ENCODE results near the gene SLC9A9.

SLC9A9 gene

GRCh38 chr3:143424874-143425273 lies 423.4 kb downstream of the SLC9A9 start:
- Histone ChIP-seq H3K9me3 (replicated peaks; ENCODE audit: insufficient read depth, low read length) (no peaks in the 10 kb centered on the region), H3K79me2 (ENCODE audit: low read length) (no peaks in the 10 kb centered on the region), H3K27ac (ENCODE audit: low read length) (no peak overlapping the region), H3K36me3 (replicated peaks; ENCODE audit: insufficient read depth, low read length) (no peaks in the 10 kb centered on the region), H3K4me2 (ENCODE audit: low read depth, low read length) (no peak overlapping the region), H4K20me1 (ENCODE audit: insufficient read depth, low read length) (no peaks in the 10 kb centered on the region), H3K4me1 (ENCODE audit: low read length) (peaks cover 10% of the 10 kb centered on the region), H3K27me3 (replicated peaks; ENCODE audit: insufficient read depth, low read length) (no peaks in the 10 kb centered on the region), H3F3A (ENCODE audit: insufficient read depth, low read length) (no peaks in the 10 kb centered on the region), H3K4me3 (ENCODE audit: low read length) (no peak overlapping the region), H3K9me2 (replicated peaks; ENCODE audit: insufficient read depth, low read length) (no peaks in the 10 kb centered on the region), H2AFZ (ENCODE audit: low read length) (no peak overlapping the region), H3K9ac (ENCODE audit: low read length) (no peak overlapping the region)
- no peak for DNase-seq
- TF ChIP-seq EZH2 (optimal IDR thresholded peaks at IDR 0.05; ENCODE audit: low read depth, low read length) (no peak), CTCF (IDR thresholded peaks at IDR 0.05; ENCODE audit: low read length) (no peak), EZH2phosphoT487 (IDR thresholded peaks at IDR 0.05; ENCODE audit: low read length) (no peak)

DNA sequence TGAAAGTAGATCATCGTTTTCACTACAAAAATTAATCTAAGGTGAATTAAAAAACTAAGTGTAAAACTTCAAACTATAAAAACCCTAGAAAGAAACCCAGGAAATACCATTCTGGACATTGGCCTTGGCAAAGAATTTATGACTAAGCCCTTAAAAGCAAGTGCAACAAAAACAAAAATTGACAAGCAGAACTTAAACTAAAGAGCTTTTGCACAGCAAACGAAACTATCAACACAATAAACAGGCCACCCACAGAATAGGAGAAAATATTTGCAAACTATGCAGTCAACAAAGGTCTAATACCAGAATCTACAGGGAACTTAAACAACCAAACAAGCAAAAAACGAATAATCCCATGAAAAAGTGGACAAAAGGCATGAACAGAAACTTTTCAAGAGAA lies 426.7 kb downstream of the SLC9A9 start:
- no peaks in the 10 kb centered on the region for H3F3A ChIP-seq (ENCODE audit: insufficient read depth, low read length)
- H3K9me3 ChIP-seq (replicated peaks; ENCODE audit: insufficient read depth, low read length), result no peaks in the 10 kb centered on the region
- no peaks in the 10 kb centered on the region for H3K27me3 ChIP-seq (replicated peaks; ENCODE audit: insufficient read depth, low read length)
- no peak overlapping the region for H3K9ac ChIP-seq (ENCODE audit: low read length)
- no peaks in the 10 kb centered on the region for H3K9me2 ChIP-seq (replicated peaks; ENCODE audit: insufficient read depth, low read length)
- no peaks in the 10 kb centered on the region for H3K79me2 ChIP-seq (ENCODE audit: low read length)
- no peak overlapping the region for H2AFZ ChIP-seq (ENCODE audit: low read length)
- DNase-seq, result no peak
- H3K4me1 ChIP-seq (ENCODE audit: low read length), result 0 out of 2 replicates have a peak, but pooled peaks cover 3% of the 10 kb centered on the region
- H4K20me1 ChIP-seq (ENCODE audit: insufficient read depth, low read length), result no peaks in the 10 kb centered on the region
- no peak overlapping the region for H3K4me3 ChIP-seq (ENCODE audit: low read length)
- no peak for TF ChIP-seq EZH2 (optimal IDR thresholded peaks at IDR 0.05; ENCODE audit: low read depth, low read length)
- TF ChIP-seq EZH2phosphoT487 (IDR thresholded peaks at IDR 0.05; ENCODE audit: low read length), result no peak
- TF ChIP-seq CTCF (IDR thresholded peaks at IDR 0.05; ENCODE audit: low read length), result no peak
- H3K27ac ChIP-seq (ENCODE audit: low read length), result no peak overlapping the region
- no peak overlapping the region for H3K4me2 ChIP-seq (ENCODE audit: low read depth, low read length)
- H3K36me3 ChIP-seq (replicated peaks; ENCODE audit: insufficient read depth, low read length), result no peaks in the 10 kb centered on the region

- 0 out of 2 replicates have a peak, but pooled peaks cover 3% of the 10 kb centered on the region for H3K4me1 ChIP-seq (ENCODE audit: low read length)
- no peaks in the 10 kb centered on the region for H4K20me1 ChIP-seq (ENCODE audit: insufficient read depth, low read length)
- no peak overlapping the region for H3K27ac ChIP-seq (ENCODE audit: low read length)
- H3K36me3 ChIP-seq (replicated peaks; ENCODE audit: insufficient read depth, low read length), result no peaks in the 10 kb centered on the region
- H3K9me3 ChIP-seq (replicated peaks; ENCODE audit: insufficient read depth, low read length), result no peaks in the 10 kb centered on the region
- no peak for DNase-seq
- no peak overlapping the region for H3K4me3 ChIP-seq (ENCODE audit: low read length)
- H3F3A ChIP-seq (ENCODE audit: insufficient read depth, low read length), result no peaks in the 10 kb centered on the region
- TF ChIP-seq EZH2 (optimal IDR thresholded peaks at IDR 0.05; ENCODE audit: low read depth, low read length) (no peak), CTCF (IDR thresholded peaks at IDR 0.05; ENCODE audit: low read length) (no peak), EZH2phosphoT487 (IDR thresholded peaks at IDR 0.05; ENCODE audit: low read length) (no peak)
- no peaks in the 10 kb centered on the region for H3K9me2 ChIP-seq (replicated peaks; ENCODE audit: insufficient read depth, low read length)
- H3K79me2 ChIP-seq (ENCODE audit: low read length), result no peaks in the 10 kb centered on the region
- no peak overlapping the region for H2AFZ ChIP-seq (ENCODE audit: low read length)
- no peaks in the 10 kb centered on the region for H3K27me3 ChIP-seq (replicated peaks; ENCODE audit: insufficient read depth, low read length)
- no peak overlapping the region for H3K9ac ChIP-seq (ENCODE audit: low read length)
- no peak overlapping the region for H3K4me2 ChIP-seq (ENCODE audit: low read depth, low read length)
These were observed 428.7 kb downstream of the SLC9A9 start for GRCh38 chr3:143419611-143420010.
